GM21367 (cell line): ENCODE measurements around the gene XRCC6.
"Not testable (repeated sequence)": the region's sequence is repeated elsewhere in the genome, so short reads cannot be mapped to it uniquely, and the experiment has no call there.

Source experiments
- ATAC-seq: cut with Tn5 transposase; IDR thresholded peaks from one replicate; pipeline ENCODE4 v1.9.1; 2021; ENCODE audit not compliant: unreplicated experiment

The XRCC6 gene

GRCh38 chr22:41598081-41598480 lies 23.0 kb upstream of the XRCC6 start:
- ATAC-seq, result no peak

GRCh38 chr22:41598891-41599635 lies 22.0 kb upstream of the XRCC6 start:
- no peak for ATAC-seq

GRCh38 chr22:41600976-41601375 lies 20.1 kb upstream of the XRCC6 start:
- no peak for ATAC-seq

GRCh38 chr22:41603873-41604332 lies 17.2 kb upstream of the XRCC6 start:
- ATAC-seq, result no peak

- ATAC-seq, result no peak
Observed at GRCh38 chr22:41608386-41608785, 12.7 kb upstream of the XRCC6 start.

GRCh38 chr22:41612603-41613306 lies 8.3 kb upstream of the XRCC6 start:
- no peak for ATAC-seq

GRCh38 chr22:41613456-41613855 lies 7.6 kb upstream of the XRCC6 start:
- no peak for ATAC-seq

- ATAC-seq, result peak; percentile 19
Observed at GRCh38 chr22:41619979-41620588, 1.0 kb upstream of the XRCC6 start.

- peak; percentile 62 for ATAC-seq
Observed at GRCh38 chr22:41620589-41621098, 451 bp upstream of the XRCC6 start, which contains the start of gene DESI1. DESI1 (minus strand) TSS chr22:41621043; CDS start chr22:41620839, 204 bp downstream.

GRCh38 chr22:41621911-41622179 lies 750 bp downstream of the XRCC6 start:
- ATAC-seq, result no peak

GRCh38 chr22:41625577-41625976 lies 4.5 kb downstream of the XRCC6 start:
- ATAC-seq, result no peak

- ATAC-seq, result not testable (repeated sequence)
Observed at GRCh38 chr22:41631115-41631514, 10.0 kb downstream of the XRCC6 start.

- ATAC-seq, result not testable (repeated sequence)
Observed at GRCh38 chr22:41631615-41632014, 10.5 kb downstream of the XRCC6 start.

GRCh38 chr22:41634610-41635009 lies 13.5 kb downstream of the XRCC6 start:
- ATAC-seq, result not testable (repeated sequence)

GRCh38 chr22:41636467-41636866 lies 15.4 kb downstream of the XRCC6 start:
- ATAC-seq, result no peak

- ATAC-seq, result not testable (repeated sequence)
Observed at GRCh38 chr22:41637623-41638022, 16.5 kb downstream of the XRCC6 start.

- no peak for ATAC-seq
Observed at GRCh38 chr22:41638124-41638523, 17.0 kb downstream of the XRCC6 start.

- ATAC-seq, result no peak
Observed at GRCh38 chr22:41638748-41639147, 17.7 kb downstream of the XRCC6 start.

GRCh38 chr22:41641854-41642253 lies 20.8 kb downstream of the XRCC6 start:
- no peak for ATAC-seq

- ATAC-seq, result no peak
Observed at GRCh38 chr22:41642331-41643110, 21.4 kb downstream of the XRCC6 start.

- no peak for ATAC-seq
Observed at GRCh38 chr22:41647771-41648170, 26.7 kb downstream of the XRCC6 start.
